M059J (cell line): Measurements from ENCODE around the gene GALNTL6. TPM values are rescaled to one million over a fixed set of nuclear protein-coding genes. Genes with fewer than 3 reads are reported as not detected.
A peak's percentile ranks its signal among the peaks of the same experiment; 100 is the strongest.
"Not testable (repeated sequence)": the region's sequence is repeated elsewhere in the genome, so short reads cannot be mapped to it uniquely, and the experiment has no call there.

Experiments
- DNase-seq: peaks from one replicate; pipeline ENCODE4 v3.0.0-alpha.2; 2012; ENCODE audit warnings: low read depth
- total RNA-seq: library from RNA; depleted of rRNA; stranded (reverse); fragments of >200 nt; shearing (Covaris generic); gene quantifications from 2 replicates; pipeline ENCODE4 v1.2.3, GENCODE V29; 2014

The GALNTL6 gene
- total RNA-seq, 1 experiment from 2014 or later = not detected

DNA sequence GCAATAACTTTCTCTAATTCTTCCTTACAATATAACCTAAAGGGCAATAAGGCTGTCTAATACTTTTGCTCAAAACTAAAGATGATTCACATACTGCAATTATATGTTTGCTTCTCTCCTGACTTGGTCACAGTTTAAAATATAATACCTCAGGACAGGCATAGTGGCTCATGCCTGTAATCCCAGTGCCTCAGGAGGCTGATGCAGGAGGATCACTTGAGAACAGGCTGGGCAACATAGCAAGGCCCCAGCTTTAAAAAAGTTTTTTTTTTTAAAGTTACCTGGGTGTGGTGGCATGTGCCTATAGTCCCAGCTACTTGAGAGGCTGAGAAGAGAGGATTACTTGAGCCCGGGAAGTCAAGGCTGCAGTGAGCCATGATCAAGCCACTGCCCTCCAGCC, 1125.7 kb downstream of the GALNTL6 start:
- DNase-seq = no peak

DNA sequence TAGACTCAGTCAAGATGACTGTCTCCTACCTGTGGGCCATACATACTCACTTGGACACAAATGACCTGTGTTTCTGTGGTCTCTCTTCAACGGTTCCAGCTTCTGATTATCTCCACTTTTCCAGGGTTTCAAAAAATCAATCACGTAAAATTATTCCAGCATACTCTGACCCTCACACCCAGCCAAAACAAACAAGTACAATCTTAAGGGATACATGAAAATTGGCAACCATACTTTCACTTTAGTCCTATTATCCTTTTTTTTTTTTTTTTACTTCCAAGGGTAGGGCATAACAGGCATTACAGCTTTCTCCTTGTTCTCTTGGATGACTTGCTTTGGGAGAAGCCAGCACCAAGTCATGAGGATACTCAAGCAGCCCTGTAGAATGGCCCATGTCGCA, 1129.6 kb downstream of the GALNTL6 start:
- no peak for DNase-seq

DNA sequence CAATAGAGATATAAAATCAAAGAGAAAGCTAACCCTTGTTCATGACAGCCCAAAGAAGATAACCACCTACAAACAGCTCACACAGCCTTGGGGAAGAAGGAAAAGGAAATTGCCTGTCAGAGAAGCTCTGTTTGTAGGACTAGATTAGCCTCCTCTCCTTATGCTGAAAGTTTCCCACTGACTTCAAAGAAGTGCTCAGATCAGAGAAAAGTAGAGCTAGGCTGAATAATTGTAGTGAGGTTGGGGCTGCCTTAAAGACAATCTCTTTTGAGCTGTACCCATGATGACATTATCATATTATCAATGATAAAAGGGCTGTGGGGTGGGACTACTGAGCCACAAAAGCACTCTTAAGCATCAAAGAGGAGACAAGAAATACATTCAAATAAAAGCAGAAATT, 1132.4 kb downstream of the GALNTL6 start:
- DNase-seq = no peak

DNA sequence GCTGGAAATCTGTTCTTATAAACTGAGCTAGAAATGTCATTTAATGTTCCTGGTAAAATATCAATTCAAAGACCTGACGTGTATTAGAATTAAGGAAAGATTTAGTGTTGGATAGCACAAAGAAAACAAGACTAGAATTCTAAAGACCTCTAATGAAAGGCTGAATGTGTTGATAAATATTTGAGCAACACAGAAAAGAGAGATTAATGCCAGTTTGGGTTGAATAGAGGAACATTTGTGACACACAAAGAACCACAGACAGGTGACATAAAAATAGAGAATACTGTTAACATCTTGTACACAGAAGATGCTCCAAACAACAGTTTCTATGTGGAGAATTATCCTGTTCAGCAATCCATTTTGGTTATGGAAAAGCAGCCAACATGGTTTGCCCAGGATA, 1133.3 kb downstream of the GALNTL6 start:
- DNase-seq = no peak

DNA sequence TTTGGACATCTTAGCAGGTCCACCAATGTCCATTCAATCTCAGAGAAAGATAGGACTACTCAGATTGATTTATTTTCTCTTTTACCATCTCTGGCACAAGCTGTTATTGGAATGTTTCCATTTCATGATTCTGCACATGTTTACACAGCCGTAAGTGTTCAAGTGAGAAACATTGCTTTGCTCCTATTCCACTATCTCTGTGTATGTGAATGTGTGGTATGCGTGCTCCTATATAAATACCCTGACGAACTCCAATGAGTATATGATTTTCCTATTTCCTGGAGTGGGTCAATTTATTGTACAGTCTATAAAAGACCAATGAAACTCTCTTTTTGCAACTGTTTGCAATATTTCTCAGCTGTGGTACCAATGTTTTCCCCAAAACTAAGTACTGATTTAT, 1134.4 kb downstream of the GALNTL6 start:
- no peak for DNase-seq

DNA sequence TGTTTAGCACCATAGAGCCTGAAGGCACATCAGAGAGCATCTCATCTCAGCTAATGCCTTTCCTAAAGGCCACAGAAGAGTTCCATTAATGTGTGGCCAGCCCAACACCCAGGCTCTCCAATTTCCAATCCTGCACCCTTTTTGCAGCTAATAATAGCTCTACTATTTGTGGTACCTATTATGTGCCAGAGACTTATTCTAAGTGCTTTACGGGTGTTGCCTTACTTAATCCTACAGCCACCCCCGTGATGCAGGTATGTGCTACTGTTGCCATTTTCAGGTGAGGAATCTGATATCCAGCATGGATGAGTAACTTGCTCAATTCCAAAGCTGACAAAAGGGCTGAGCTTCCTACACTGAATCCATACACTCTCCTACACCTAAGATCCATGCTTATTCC, 1137.8 kb downstream of the GALNTL6 start:
- DNase-seq = no peak

DNA sequence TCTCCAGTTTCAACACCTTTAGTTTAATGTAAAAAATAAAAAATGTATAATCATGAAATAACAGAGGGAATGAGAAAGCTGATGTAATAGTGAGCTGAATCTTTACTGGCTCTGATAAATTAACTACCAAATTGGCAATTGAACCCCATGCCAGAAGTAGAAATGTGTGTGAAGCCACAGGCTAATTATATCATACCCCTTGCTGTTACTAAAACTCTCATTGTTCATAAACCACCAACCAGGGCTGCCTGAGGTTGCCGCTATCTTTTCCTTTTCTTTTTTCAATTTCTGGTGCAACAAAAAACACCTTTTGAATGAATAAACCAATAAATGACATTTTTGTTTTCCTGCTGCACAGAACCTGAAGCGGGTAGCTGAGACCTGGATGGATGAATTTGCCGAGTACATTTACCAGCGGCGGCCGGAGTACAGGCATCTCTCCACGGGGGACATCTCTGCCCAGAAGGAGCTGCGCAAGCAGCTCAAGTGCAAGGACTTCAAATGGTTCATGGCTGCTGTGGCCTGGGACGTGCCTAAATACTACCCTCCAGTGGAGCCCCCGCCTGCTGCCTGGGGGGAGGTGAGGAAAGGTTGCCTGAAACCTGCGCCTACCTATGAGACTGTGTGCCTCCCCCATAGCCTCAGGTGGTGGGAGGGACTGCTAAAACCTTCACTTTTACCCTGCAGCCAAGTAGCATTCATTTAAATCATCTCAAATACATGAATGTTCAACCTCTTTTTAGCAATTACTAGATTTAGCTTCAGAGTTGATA, 1138.7 kb downstream of the GALNTL6 start:
- DNase-seq = no peak

DNA sequence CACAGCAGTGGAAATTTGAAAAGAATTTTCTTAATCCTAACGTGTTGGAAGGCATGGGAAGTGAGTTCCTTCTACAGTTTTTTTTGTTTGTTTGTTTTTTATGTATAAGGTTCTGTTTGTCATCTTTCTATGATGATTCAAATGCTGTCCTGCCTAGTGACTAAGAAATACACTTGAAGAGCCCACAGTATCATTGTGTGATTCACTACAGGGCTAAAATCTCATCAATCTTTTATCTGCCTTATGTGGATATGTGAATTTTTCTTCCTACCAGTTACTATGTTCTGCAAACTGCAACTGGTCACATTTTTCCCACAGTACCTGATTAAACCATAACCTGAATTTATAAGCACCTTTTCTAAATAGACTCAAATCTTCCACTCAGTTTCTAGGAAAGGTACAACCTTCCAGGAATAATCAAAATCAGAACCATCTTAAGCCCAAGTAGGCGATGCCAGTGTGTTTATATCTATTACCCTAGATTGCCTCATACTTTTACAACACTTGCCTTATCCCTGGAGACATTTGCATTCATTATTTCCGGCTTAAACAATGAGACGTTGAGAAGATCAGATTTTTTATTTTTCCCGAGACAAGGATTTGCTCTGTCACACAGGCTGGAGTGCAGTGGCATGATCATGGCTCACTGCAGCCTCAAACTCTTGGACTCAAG, 1140.8 kb downstream of the GALNTL6 start:
- DNase-seq = no peak

DNA sequence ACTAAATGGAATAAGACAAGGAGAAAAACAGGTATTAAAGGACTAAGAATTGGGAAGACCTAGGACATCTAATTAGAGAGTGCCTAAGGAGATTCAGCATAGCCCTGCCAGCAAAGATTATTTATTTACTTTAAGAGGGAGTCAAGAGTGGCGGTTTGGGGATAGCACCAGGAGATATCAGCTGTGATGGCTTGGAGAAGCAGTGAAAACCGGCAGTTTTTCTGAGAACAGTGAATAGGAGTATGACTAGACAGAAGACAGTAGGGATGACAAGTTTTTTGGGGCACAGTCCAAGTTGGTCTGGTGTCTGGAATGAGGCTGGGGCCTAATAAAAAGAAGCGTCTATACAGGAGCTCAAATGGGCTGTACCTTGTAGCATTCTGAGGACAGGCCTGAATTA, 1143.1 kb downstream of the GALNTL6 start:
- not testable (repeated sequence) for DNase-seq

DNA sequence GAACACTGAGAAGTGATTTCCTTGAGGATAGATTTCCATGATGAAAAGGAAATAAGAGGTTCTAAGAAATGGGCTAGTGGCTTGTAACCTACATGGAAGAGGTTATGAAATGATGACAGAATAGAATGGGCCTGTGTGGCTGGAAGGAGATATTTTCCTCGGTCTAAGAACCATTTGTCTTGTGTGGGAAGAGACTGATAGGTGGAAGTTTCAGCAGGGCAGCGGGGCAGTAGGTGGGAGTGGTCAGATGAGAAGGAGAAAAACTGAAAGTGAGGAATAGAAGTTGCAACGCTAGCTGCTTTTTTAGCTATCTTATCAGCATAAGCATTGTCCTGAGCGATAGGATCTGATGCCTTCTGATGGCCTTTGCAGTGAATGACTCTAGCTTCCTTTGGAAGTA, 1144.0 kb downstream of the GALNTL6 start:
- DNase-seq = no peak

DNA sequence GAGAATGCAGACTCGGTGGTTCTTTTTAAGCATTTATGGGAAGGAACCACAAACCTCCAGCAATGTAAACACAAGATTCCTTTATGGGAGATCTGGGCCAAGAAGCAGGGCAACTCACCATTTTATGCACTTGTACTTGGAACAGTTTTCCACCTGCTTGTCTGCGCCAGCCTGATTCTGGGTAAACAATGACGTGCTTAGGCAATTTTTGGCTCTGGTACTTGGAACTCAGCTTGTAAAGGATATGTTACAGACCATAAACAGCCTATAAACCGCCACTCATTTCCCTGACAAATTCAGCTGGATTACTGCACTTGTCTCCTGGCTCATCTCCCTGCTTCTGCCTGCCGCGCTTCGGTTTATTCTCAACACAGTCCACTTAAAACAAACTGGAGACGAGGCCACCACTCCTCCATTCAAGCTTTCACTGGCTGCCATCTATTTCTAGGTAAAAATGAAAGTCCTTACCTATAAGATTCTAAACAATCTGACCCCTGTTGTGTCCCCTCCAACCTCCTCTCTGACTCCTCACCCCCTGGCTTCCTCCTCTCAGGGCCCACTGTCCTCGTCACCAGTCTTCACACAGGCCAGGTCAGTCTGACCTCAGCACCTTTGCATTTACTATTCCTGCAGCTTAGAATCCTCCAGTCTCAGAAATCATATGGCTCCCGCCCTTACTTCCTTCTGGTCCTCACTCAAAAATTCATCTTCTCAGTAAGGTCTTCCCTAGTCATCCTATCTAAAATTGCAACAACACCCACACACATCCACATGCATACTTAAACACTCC, 1149.6 kb downstream of the GALNTL6 start:
- DNase-seq = peak; percentile 85

DNA sequence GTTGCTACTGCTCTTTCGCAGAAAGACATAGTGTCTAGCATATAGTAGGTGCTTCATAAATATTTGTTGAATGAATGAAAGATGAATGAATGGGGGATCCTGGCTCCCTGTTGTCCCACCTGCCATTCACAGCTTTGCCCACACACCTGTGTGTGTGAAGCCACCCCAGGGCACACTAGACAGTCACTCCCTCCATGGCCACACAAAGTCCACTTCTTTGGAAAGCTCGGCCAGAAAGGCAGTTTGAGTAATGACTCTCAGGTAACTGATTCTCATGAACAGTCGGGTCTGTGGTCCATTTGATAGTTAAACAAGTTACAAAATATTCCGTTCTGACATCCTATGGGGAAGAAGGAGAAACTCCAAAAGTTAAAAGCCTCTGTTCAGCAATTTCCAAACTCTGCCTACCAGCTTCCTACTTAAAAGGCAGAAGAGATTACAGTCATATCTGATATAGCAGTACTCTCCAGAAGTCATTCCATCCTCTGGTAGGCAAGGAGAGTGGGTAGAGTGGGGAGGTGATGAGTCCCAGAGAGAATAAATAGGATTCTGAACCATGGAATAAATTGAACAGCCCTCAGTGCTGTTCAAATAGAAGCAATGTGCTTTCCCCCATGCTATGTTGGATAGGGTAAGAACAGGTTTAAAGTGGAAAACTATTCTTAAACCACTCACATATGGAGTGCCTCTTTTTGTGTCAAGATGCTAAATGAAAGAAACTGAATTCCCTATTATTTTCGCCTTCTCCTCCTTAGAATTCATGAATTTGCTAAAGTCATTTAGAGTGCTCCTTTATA, 1150.5 kb downstream of the GALNTL6 start:
- DNase-seq = no peak

DNA sequence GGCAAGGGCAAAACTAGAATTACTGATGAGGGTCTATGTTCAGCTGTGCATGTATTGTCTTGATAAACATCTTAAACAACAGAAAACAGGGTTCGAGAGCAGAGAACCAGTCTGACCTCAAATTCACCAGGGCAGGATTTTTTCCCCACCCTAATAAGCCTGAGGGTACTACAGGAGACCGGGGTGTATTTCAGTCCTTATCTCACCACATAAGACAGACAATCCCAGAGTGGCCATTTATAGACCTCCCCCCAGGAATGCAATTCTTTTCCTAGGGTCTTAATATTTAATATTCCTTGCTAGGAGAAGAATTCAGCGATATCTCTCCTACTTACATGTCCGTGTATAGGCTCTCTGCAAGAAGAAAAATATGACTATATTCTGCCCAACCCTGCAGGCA, 1157.0 kb downstream of the GALNTL6 start:
- DNase-seq = not testable (repeated sequence)

DNA sequence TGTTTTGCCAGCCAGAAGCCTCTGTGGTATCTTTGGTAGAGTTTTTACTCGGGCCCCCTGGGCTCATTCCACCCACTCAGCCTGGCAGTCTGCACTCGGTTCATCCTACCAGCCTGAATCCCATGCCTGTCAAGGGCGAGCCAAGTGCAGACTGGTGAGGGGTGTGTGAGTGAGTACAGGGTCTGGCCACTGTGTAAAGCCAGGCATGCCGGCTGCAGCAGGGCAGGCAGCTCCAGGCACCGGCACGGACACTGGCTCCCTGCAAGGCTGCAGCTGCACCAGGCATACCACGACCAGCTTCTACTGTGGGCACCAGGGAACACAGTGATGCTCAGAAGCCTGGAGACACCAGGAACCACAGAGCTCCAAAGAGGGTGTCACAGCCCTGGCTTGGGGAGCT, 1161.4 kb downstream of the GALNTL6 start:
- no peak for DNase-seq

DNA sequence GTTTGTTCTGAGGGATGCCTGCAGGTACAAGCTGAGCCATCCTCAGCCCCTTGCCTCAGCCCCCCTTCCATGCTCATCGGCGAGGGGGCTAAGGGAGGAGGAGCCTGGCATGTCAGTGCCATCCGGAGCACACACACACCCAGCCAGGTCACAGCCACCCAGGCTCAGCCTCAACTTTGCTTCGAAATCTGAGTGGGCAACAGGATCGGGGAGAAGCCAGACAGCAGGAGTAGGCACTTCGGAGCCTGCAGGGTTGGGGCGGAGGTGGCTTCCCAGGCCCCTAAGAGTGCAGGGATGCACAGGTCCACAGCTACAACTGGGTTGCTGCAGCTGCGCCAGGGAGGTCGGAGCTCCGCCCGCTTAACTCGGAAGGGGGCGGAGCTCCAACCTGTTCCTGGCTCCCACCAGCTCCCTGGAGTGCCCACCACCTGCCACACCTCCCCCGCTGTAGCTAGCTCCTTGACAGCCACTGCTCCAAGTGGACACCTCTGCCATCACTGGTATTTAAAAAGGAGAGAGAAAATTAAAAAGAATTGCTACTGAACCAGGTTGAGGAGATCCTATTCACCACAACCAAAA, 1162.5 kb downstream of the GALNTL6 start:
- DNase-seq = no peak

DNA sequence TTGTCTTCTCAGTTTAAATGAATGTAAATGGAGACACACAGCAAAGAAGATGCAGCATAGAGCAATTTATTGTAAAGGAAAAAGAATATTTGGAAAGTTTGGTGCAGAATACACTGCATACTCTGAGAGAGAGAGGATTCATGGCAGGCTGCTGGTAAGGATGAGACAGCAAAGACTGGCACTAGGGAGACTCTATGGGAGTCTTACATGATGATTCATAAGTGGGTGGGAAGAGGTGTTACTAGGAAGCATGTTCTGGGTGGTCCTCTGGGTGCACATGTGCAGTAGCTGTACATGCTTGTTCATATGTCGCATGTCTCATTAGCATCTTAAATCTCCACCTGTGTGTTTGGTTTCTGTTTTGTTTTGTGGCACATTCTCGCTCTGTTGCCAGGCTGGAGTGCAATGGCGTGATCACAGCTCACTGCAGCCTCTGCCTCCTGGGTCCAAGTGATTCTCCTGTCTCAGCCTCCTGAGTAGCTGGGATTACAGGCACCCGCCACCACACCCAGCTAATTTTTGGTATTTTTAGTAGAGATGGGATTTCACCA, 1164.4 kb downstream of the GALNTL6 start:
- not testable (repeated sequence) for DNase-seq

DNA sequence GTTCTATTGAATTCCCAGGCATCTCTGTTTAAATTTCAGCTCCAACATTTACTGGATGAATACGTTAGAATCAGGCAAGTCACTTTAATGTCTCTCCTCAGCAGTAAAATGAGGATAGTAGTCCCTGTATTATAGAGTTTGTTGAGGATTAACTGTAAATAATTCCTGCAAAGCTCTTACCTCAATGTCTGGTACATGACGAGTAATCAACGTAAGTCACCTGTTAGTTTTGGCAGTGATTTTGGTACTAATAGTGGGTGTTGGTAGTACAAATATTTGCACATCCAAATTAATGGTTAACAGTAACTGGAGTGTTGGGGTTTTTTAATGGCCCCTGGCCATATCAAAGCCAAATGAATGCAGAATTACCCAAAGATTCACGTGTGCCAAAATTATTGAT, 1165.6 kb downstream of the GALNTL6 start:
- no peak for DNase-seq

DNA sequence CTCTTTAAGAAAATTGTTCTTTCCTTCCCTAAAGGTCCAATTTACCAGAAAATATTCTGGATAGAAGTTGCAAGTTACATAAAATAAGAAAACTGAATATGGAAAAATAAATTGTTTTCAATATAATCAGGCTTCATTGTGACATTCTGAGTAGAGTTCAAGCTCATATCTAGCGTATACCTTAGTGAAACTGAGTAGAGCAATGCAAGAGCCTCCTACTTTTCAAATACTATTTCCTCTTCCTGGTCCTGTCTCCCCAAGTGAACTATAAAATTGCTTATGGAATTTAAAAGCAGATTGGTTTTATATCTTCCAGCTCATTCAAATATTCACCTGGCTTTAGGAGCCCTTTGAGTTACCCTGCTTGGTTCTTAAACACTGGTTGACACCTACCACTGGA, 1166.1 kb downstream of the GALNTL6 start:
- DNase-seq = no peak

DNA sequence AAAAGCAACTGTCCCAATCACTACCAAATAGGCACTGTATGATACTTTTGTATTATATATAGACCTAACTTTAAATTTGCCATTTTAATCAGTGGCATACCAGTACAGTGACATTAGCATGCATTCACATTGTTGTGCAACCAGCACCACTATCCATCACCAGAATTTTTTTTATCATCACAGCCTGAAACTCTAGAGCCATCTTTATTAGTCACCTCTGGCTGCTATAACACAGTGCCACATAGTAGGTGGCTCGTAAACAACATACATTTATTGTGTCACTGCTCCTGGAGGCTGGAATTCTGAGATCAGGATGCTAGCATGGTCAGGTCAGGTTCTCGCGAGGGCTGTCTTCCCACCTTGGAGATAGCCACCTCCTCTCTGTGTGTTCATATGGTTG, 1167.0 kb downstream of the GALNTL6 start:
- no peak for DNase-seq

DNA sequence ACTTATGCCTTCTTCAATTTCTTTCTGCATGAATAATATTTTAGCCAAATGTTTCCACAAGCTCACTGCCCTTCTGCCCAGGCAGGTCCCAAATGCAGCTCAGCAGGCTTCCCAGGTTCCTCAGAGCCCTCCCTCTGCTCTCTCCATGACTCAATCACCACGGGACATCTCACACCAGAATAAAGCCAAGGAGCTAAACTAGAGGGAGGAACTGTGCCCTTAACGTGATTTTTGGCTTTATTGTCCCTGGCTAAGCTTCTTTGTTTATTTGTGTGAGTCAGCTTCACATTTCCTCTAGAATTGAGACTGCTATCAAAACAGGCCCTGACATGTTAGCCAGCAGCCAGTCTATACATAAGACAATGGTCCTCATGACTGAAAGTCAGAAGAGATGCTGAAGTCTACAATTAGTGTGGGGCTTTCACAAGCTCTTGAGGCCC, 1169.0 kb downstream of the GALNTL6 start:
- peak; percentile 82 for DNase-seq

DNA sequence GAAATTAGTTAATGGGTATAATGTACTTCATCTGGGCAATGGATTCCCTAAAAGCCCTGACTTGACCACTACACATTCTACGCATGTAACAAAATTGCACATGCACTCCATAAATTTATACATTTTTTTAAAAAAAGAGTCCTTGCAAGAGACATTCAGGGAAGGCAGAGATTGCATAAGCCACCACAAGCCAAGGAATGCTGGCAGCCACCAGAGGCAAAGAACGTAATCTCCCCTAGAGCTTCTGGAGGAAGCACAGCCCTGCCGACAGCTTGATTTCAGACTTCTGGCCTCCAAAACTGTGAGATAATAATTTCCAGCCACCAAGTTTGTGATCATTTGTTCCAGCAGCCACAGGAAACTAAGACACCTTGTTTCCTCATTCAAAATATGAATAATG, 1169.8 kb downstream of the GALNTL6 start:
- DNase-seq = no peak
